Right atrium auricular region (tissue), 2 donors: ENCODE results near the gene GAL3ST1. TPM values are rescaled to one million over a fixed set of nuclear protein-coding genes. Genes with fewer than 3 reads are reported as not detected.
"Not testable (repeated sequence)": the region's sequence is repeated elsewhere in the genome, so short reads cannot be mapped to it uniquely, and the experiment has no call there.

Experiments used
- DNase-seq: peaks from one replicate; pipeline ENCODE4 v3.0.0-alpha.2; 2019; ENCODE audit warnings: low spot score
- H3K27ac ChIP-seq, 2 donors: fragments of 200-600 bp; sonication (generic); 1 replicate in 1 of 2; 2 replicates in 1 of 2; pipeline ENCODE4 v1.5.1; 2016 to 2019
- H3K27me3 ChIP-seq, 2 donors: fragments of 200-600 bp; sonication (generic); one replicate each; pipeline versions ENCODE4 v1.5.1 to v1.6.0; 2017 to 2019
- H3K36me3 ChIP-seq: fragments of 200-600 bp; sonication (generic); one replicate; pipeline ENCODE4 v1.5.1; 2016
- H3K4me1 ChIP-seq, 2 donors: fragments of 200-600 bp; sonication (generic); one replicate each; pipeline versions ENCODE4 v1.5.1 to v1.6.0; 2017 to 2019
- H3K4me3 ChIP-seq, 2 donors: fragments of 200-600 bp; sonication (generic); 1 replicate in 1 of 2; 2 replicates in 1 of 2; pipeline ENCODE4 v1.5.1; 2017 to 2019; ENCODE audit warnings: mild to moderate bottlenecking in 1 of 2, moderate library complexity in 1 of 2
- H3K9me3 ChIP-seq, 2 donors: fragments of 200-600 bp; sonication (generic); one replicate each; pipeline ENCODE4 v1.5.1; 2019
- total RNA-seq, 2 donors: library from RNA; depleted of rRNA; stranded (reverse); fragments of >200 nt; gene quantifications; one replicate each; pipeline ENCODE4 v1.1.0, GENCODE V29; 2016
- TF ChIP-seq, protein P1 (sequence below), 2 donors: fragments of 200-600 bp; sonication (generic); IDR thresholded peaks; one replicate each; pipeline ENCODE4 v1.5.1; 2019; ENCODE audit warnings: antibody characterized with exemption in 2 of 2

GAL3ST1 gene
- total RNA-seq, 2 donors from 2014 or later: 0.33 to 1.7 TPM

GRCh38 chr22:30602049-30602448 is 27.6 kb upstream of the GAL3ST1 start:
- Histone ChIP-seq H3K4me1 (peaks cover 0 to 11% of the 10 kb centered on the region in 2 donors), H3K27me3 (no peaks in the 10 kb centered on the region), H3K36me3 (no peaks in the 10 kb centered on the region), H3K27ac (no peak overlapping the region), H3K4me3 (no peak overlapping the region), H3K9me3 (no peaks in the 10 kb centered on the region)
- TF ChIP-seq, protein P1, sequence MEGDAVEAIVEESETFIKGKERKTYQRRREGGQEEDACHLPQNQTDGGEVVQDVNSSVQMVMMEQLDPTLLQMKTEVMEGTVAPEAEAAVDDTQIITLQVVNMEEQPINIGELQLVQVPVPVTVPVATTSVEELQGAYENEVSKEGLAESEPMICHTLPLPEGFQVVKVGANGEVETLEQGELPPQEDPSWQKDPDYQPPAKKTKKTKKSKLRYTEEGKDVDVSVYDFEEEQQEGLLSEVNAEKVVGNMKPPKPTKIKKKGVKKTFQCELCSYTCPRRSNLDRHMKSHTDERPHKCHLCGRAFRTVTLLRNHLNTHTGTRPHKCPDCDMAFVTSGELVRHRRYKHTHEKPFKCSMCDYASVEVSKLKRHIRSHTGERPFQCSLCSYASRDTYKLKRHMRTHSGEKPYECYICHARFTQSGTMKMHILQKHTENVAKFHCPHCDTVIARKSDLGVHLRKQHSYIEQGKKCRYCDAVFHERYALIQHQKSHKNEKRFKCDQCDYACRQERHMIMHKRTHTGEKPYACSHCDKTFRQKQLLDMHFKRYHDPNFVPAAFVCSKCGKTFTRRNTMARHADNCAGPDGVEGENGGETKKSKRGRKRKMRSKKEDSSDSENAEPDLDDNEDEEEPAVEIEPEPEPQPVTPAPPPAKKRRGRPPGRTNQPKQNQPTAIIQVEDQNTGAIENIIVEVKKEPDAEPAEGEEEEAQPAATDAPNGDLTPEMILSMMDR (IDR thresholded peaks at IDR 0.05): peak in 1 of 2 donors; percentile 20
- DNase-seq: no peak

DNA sequence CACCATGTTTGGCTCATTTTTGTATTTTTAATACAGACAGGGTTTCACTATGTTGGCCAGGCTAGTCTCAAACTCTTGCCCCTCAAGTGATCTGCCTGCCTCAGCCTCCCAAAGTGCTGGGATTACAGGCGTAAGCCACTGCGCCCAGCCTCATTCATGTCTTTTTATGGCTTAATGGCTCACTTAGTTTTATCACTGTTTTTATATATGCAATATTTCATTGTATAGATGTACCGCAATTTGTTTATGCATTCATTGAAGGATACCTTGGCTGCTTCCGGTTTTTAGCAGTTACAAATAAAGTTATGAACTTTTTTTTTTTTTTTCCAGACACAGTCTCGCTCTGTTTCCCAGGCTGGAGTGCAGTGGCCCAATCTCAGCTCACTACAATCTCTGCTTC is 27.0 kb upstream of the GAL3ST1 start:
- no peak for DNase-seq
- Histone ChIP-seq H3K27ac (no peak overlapping the region), H3K36me3 (no peaks in the 10 kb centered on the region), H3K4me1 (peaks cover 0 to 11% of the 10 kb centered on the region in 2 donors), H3K4me3 (no peak overlapping the region), H3K9me3 (no peaks in the 10 kb centered on the region), H3K27me3 (no peaks in the 10 kb centered on the region)
- TF ChIP-seq, protein P1 (IDR thresholded peaks at IDR 0.05): no peak

GRCh38 chr22:30600921-30601320 is 26.5 kb upstream of the GAL3ST1 start:
- no peaks in the 10 kb centered on the region for H3K36me3 ChIP-seq
- H3K9me3 ChIP-seq: no peaks in the 10 kb centered on the region
- TF ChIP-seq, protein P1 (IDR thresholded peaks at IDR 0.05): no peak
- H3K27me3 ChIP-seq: no peaks in the 10 kb centered on the region
- H3K4me3 ChIP-seq: no peak overlapping the region
- H3K4me1 ChIP-seq: peaks cover 0 to 5% of the 10 kb centered on the region in 2 donors
- H3K27ac ChIP-seq: no peak overlapping the region
- no peak for DNase-seq

GRCh38 chr22:30598986-30599385 is 24.5 kb upstream of the GAL3ST1 start:
- H3K27ac ChIP-seq: no peak overlapping the region
- H3K27me3 ChIP-seq: no peaks in the 10 kb centered on the region
- no peak overlapping the region for H3K4me3 ChIP-seq
- H3K36me3 ChIP-seq: no peaks in the 10 kb centered on the region
- no peaks in the 10 kb centered on the region for H3K4me1 ChIP-seq
- TF ChIP-seq, protein P1 (IDR thresholded peaks at IDR 0.05): no peak
- no peaks in the 10 kb centered on the region for H3K9me3 ChIP-seq
- no peak for DNase-seq

DNA sequence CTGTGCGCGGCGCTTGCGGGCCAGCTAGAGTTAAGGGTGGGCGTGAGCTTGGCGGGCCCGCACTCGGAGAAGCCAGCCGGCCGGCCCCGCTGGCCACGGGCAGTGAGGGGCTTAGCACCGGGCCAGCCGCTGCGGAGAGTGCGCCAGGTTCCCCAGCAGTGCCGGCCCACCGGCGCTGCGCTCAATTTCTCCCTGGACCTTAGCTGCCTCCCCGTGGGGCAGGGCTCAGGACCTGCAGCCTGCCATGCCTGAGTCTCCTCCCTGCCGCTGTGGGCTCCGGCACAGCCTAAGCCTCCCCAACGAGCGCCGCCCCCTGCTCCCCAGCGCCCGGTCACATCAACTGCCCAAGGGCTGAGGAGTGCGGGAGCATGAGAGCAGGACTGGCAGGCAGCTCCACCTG is 22.4 kb upstream of the GAL3ST1 start:
- H3K9me3 ChIP-seq: no peaks in the 10 kb centered on the region
- TF ChIP-seq, protein P1 (IDR thresholded peaks at IDR 0.05): no peak
- H3K27ac ChIP-seq: no peak overlapping the region
- peaks cover 0 to 5% of the 10 kb centered on the region in 2 donors for H3K4me1 ChIP-seq
- H3K27me3 ChIP-seq: no peaks in the 10 kb centered on the region
- H3K36me3 ChIP-seq: no peaks in the 10 kb centered on the region
- no peak overlapping the region for H3K4me3 ChIP-seq
- no peak for DNase-seq

DNA sequence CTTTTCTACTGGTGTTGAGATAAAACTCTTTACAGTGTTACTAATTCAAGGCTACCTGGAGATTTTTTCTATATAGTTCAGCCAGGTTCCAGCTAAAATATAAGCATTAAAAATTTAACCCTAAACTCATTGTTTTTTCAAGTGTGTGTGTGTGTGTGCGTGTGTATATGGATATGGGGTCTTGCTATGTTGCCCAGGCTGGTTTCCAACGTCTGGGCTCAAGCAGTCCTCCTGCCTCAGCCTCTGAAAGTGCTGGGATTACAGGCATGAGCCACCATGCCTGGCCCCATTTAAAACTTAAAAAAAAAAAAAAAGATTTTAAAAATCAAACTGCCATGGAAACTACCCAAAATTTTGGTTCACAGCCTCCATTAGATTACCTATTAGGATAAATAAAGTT is 21.7 kb upstream of the GAL3ST1 start:
- Histone ChIP-seq H3K4me1 (peaks cover 0 to 7% of the 10 kb centered on the region in 2 donors), H3K27me3 (no peaks in the 10 kb centered on the region), H3K36me3 (no peaks in the 10 kb centered on the region), H3K4me3 (no peak overlapping the region), H3K27ac (no peak overlapping the region), H3K9me3 (no peaks in the 10 kb centered on the region)
- TF ChIP-seq, protein P1 (IDR thresholded peaks at IDR 0.05): no peak
- no peak for DNase-seq

GRCh38 chr22:30592360-30592713 is 17.9 kb upstream of the GAL3ST1 start:
- peaks cover 18% of the 10 kb centered on the region for H3K36me3 ChIP-seq
- H3K9me3 ChIP-seq, DNase-seq, H3K27me3 ChIP-seq: not testable (repeated sequence)
- peaks cover 0 to 21% of the 10 kb centered on the region in 2 donors for H3K4me1 ChIP-seq
- H3K4me3 ChIP-seq: peak overlapping the region; percentile 76 to 84
- peak overlapping the region; percentile 82 for H3K27ac ChIP-seq
